GM12873 (cell line): ENCODE measurements around the gene SPSB2.

ENCODE experiments used
- TF ChIP-seq, protein P1 (sequence below): IDR thresholded peaks from 2 replicates; pipeline ENCODE4 v1.5.1; 2012; ENCODE audit warnings: low read depth, mild to moderate bottlenecking, moderate library complexity, low read length, control low read depth; ENCODE audit not compliant: insufficient read depth; ENCODE audit errors: missing control alignments

SPSB2 gene

DNA sequence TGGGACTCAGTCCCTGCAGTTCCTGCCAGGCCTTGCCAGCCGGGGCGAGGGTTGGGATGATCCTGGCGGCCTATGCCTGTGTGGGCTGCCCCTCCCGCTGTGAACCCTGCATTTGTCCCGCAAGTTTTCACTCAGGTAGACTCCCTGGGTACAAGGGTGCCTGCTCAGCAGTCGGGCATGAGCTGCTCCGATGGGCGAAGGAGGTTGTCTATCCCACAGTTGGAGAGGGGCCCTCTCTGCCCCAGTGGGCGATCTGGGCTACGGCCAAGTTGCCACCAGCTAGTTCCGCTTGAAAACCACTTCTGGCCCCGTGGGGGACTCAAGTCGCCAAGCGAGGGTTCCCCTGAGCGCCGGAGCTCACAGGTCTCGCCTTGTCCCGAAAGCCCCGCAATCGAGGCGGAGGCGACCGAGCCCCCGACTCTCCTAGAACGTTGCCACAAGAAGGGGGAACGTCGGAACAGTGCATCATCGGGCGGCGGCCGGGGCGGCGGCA is 6.1 kb downstream of the SPSB2 start:
- TF ChIP-seq, protein P1, sequence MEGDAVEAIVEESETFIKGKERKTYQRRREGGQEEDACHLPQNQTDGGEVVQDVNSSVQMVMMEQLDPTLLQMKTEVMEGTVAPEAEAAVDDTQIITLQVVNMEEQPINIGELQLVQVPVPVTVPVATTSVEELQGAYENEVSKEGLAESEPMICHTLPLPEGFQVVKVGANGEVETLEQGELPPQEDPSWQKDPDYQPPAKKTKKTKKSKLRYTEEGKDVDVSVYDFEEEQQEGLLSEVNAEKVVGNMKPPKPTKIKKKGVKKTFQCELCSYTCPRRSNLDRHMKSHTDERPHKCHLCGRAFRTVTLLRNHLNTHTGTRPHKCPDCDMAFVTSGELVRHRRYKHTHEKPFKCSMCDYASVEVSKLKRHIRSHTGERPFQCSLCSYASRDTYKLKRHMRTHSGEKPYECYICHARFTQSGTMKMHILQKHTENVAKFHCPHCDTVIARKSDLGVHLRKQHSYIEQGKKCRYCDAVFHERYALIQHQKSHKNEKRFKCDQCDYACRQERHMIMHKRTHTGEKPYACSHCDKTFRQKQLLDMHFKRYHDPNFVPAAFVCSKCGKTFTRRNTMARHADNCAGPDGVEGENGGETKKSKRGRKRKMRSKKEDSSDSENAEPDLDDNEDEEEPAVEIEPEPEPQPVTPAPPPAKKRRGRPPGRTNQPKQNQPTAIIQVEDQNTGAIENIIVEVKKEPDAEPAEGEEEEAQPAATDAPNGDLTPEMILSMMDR = no peak

DNA sequence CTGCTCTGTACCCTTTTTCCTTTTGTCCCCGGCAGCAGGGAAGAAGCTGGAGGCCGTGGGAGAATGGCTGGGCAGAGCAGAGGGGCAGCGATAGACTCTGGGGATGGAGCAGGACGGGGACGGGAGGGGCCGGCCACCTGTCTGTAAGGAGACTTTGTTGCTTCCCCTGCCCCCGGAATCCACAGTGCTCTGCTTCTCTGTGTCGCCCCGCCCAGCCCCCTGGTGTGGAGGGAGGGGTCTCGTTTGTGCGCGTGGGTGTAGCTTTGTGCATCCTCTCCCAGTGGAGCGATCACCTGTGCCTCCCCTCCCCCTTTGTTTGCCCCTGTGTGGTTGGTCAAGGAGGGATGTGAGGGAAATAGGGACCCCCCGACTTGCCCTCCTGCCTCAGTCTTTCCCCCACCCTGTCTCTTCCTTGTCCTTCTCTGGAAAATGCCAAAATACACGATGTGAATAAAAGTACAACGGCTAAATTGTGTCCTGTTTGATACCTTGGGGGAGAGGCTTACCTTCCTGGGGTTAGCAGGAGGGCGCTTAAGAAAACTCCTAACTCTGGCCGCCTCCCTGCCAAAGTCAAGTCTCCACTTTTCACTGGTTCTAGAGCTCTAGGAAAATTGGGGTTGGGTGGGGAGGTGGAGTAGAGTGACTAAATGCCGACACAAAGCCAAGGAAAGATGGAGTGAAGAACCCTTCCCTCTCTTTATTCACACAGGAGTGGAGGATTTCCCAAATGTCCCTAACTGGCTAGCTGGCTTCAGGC is 6.8 kb downstream of the SPSB2 start:
- TF ChIP-seq, protein P1 = no peak

DNA sequence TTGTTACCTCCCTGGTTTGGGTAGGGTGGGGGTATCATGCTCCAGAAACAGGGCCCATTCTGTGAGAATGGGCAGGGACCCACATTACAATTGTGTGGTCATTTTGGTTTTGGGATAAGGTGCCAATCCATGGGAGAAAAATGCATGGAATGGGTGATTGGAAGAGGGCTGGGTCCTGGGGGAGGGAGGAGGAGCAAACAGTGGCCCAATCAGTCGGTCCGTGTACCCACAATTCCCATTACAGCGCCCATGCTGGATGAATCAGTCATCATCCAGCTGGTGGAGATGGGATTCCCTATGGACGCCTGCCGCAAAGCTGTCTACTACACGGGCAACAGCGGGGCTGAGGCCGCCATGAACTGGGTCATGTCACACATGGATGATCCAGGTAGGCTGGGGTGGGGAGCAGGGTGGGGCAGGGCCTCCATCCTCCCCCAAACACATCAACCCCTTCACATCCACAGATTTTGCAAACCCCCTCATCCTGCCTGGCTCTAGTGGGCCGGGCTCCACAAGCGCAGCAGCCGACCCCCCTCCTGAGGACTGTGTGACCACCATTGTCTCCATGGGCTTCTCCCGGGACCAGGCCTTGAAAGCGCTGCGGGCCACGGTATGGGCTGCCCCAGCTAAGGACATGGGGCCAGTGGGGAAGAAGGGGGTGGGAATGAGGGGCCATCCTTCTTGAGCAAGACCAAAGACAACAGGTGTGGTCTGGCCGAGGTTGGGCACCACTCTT is 9.3 kb downstream of the SPSB2 start:
- TF ChIP-seq, protein P1 = no peak

DNA sequence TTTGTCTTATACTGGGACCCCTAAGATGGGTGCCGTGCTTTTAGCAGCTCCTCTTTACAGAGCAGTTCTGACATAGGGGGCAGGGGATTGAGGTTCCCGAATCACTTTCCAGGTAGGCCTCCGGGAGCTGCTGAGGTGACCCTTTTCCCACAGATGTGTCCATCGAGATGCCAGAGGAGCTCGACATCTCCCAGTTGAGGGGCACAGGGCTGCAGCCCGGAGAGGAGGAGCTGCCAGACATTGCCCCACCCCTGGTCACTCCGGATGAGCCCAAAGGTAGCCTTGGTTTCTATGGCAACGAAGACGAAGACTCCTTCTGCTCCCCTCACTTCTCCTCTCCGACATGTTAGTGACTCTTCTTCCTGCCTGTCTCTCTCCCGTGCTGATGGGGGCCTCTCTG is 10.1 kb downstream of the SPSB2 start:
- TF ChIP-seq, protein P1 = no peak

DNA sequence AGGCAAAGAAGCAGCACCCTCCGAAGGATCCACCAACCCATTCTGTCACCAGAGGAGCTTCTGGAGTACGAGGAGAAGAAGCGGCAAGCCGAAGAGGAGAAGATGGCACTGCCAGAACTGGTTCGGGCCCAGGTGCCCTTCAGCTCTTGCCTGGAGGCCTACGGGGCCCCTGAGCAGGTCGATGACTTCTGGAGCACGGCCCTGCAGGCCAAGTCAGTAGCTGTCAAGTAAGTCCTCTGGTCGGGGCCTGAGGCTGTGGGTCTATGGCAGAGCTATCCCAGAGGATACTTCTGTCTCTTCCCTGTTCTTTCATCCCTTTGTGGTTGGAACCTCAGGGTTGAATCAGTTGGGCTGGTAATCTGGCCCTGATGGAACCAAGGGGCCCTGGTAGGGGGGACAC is 11.7 kb downstream of the SPSB2 start:
- TF ChIP-seq, protein P1 = no peak

DNA sequence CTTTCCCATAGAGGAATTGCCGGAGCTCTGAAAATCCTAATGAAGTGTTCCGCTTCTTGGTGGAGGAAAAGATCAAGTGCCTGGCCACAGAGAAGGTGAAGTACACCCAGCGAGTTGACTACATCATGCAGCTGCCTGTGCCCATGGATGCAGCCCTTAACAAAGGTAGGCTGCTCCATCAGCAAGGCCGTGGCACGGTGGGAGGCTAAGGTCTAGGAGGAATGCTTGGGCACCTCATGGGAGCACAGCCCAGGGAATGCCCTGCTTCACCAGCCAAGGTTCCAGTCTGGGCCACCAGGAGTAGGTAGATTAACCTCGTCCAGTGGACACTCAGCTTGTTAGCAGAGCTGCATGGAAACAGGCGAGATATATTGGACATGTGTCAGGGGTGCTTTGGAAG is 12.2 kb downstream of the SPSB2 start:
- TF ChIP-seq, protein P1 = no peak

DNA sequence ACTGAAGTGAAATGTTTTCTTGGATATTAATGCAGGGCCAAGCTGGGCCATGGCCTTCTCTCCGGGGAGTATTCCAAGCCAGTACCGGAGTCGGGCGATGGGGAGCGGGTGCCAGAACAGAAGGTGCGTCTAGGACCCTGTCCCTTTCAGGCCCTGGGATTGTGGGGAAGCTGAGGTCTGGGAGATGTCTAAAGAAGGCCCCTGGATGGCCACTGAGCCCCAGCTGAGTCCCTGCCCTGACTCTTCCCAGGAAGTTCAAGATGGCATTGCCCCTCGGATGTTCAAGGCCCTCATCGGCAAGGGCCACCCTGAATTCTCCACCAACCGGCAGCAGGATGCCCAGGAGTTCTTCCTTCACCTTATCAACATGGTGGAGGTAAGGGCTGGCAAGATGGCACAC is 13.0 kb downstream of the SPSB2 start:
- TF ChIP-seq, protein P1 = no peak
